A549 (cell line): ENCODE data around the gene RAET1L.

Source experiments
- EP300 ChIP-seq, 2 experiments: fragments of >200 bp; sonication (Bioruptor Twin); formaldehyde crosslinking; IDR thresholded peaks; 2 replicates in 1 of 2; 3 replicates in 1 of 2; pipeline ENCODE4 v1.6.1; 2016 to 2017
- KDM1A ChIP-seq: fragments of 200-600 bp; sonication (generic); IDR thresholded peaks from 2 replicates; pipeline ENCODE4 v1.6.1; 2016; ENCODE audit warnings: low read depth, mild to moderate bottlenecking
- NR3C1 ChIP-seq: fragments of >200 bp; sonication (Bioruptor Twin); formaldehyde crosslinking; IDR thresholded peaks from 3 replicates; pipeline ENCODE4 v1.6.1; 2017
- RCOR1 ChIP-seq: fragments of 150-350 bp; IDR thresholded peaks from 2 replicates; pipeline ENCODE4 v1.6.1; 2014; ENCODE audit warnings: antibody characterized with exemption, low read length, low read depth

GRCh38 chr6:150043096-150043495, 17.8 kb upstream of the RAET1L start:
- TF ChIP-seq NR3C1 (no peak), KDM1A (no peak), EP300 (IDR thresholded peaks at IDR 0.05) (no peak), RCOR1 (no peak)
